ENCODE measurements around the gene ZDHHC11. TPM values are rescaled to one million over a fixed set of nuclear protein-coding genes. Genes with fewer than 3 reads are reported as not detected.
"Not testable (repeated sequence)": the region's sequence is repeated elsewhere in the genome, so short reads cannot be mapped to it uniquely, and the experiment has no call there.

The ZDHHC11 gene
- total RNA-seq, 2 experiments from 2014 or later, result 10.7 to 32.0 TPM

- POLR2A ChIA-PET; intact Hi-C loops (cut with micrococcal nuclease; ENCODE audit: unreplicated experiment): not testable (repeated sequence)
Measured at GRCh38 chr5:783049-783802, 67.6 kb downstream of the ZDHHC11 start.

GRCh38 chr5:782356-782755 lies 68.4 kb downstream of the ZDHHC11 start:
- H3K9me2 ChIP-seq (ENCODE audit: insufficient read depth, low read length), result not testable (repeated sequence)

More at GRCh38 chr5:783049-783802, 67.6 kb downstream of the ZDHHC11 start:
- H4K20me1 ChIP-seq (ENCODE audit: insufficient read depth, low read length); CTCF ChIA-PET (ENCODE audit: unreplicated experiment); H3K36me3 ChIP-seq (ENCODE audit: insufficient read depth, low read length); H3K4me2 ChIP-seq (ENCODE audit: low read length); H3K4me3 ChIP-seq (ENCODE audit: low read depth, low read length, poor library complexity, severe bottlenecking); H3K79me2 ChIP-seq (ENCODE audit: insufficient read depth, low read depth, low read length); H3K9me3 ChIP-seq (ENCODE audit: low read length); H3K9me2 ChIP-seq (ENCODE audit: insufficient read depth, low read length); H2AFZ ChIP-seq (ENCODE audit: low read length); H3K27ac ChIP-seq (ENCODE audit: low read depth, low read length, poor library complexity, severe bottlenecking); BruUV-seq (replicated peaks); H3K4me1 ChIP-seq (ENCODE audit: insufficient read depth, low read length, poor library complexity, severe bottlenecking); DNase-seq (ENCODE audit: low spot score): not testable (repeated sequence)

GRCh38 chr5:780571-780970 lies 70.2 kb downstream of the ZDHHC11 start:
- H4K20me1 ChIP-seq (ENCODE audit: insufficient read depth, low read length); H3K4me1 ChIP-seq (ENCODE audit: insufficient read depth, low read length, poor library complexity, severe bottlenecking); H3K4me3 ChIP-seq (ENCODE audit: low read depth, low read length, poor library complexity, severe bottlenecking); BruUV-seq (replicated peaks); H3K4me2 ChIP-seq (ENCODE audit: low read length); H3K79me2 ChIP-seq (ENCODE audit: insufficient read depth, low read depth, low read length); H3K36me3 ChIP-seq (ENCODE audit: insufficient read depth, low read length); H3K9me2 ChIP-seq (ENCODE audit: insufficient read depth, low read length); DNase-seq (ENCODE audit: low spot score); intact Hi-C loops (cut with micrococcal nuclease; ENCODE audit: unreplicated experiment); POLR2A ChIA-PET; H3K27ac ChIP-seq (ENCODE audit: low read depth, low read length, poor library complexity, severe bottlenecking); H3K9me3 ChIP-seq (ENCODE audit: low read length); CTCF ChIA-PET (ENCODE audit: unreplicated experiment); H2AFZ ChIP-seq (ENCODE audit: low read length): not testable (repeated sequence)

More at GRCh38 chr5:782356-782755, 68.4 kb downstream of the ZDHHC11 start:
- H3K4me3 ChIP-seq (ENCODE audit: low read depth, low read length, poor library complexity, severe bottlenecking); H4K20me1 ChIP-seq (ENCODE audit: insufficient read depth, low read length); DNase-seq (ENCODE audit: low spot score); H3K4me1 ChIP-seq (ENCODE audit: insufficient read depth, low read length, poor library complexity, severe bottlenecking); H3K9me3 ChIP-seq (ENCODE audit: low read length); intact Hi-C loops (cut with micrococcal nuclease; ENCODE audit: unreplicated experiment); H3K79me2 ChIP-seq (ENCODE audit: insufficient read depth, low read depth, low read length); H3K27ac ChIP-seq (ENCODE audit: low read depth, low read length, poor library complexity, severe bottlenecking); H3K36me3 ChIP-seq (ENCODE audit: insufficient read depth, low read length); CTCF ChIA-PET (ENCODE audit: unreplicated experiment); POLR2A ChIA-PET; H2AFZ ChIP-seq (ENCODE audit: low read length); H3K4me2 ChIP-seq (ENCODE audit: low read length); BruUV-seq (replicated peaks): not testable (repeated sequence)

GRCh38 chr5:778967-779366 lies 71.8 kb downstream of the ZDHHC11 start:
- POLR2A ChIA-PET; H3K4me3 ChIP-seq (ENCODE audit: low read depth, low read length, poor library complexity, severe bottlenecking); H3K79me2 ChIP-seq (ENCODE audit: insufficient read depth, low read depth, low read length); H3K9me2 ChIP-seq (ENCODE audit: insufficient read depth, low read length); intact Hi-C loops (cut with micrococcal nuclease; ENCODE audit: unreplicated experiment); H4K20me1 ChIP-seq (ENCODE audit: insufficient read depth, low read length); H3K27ac ChIP-seq (ENCODE audit: low read depth, low read length, poor library complexity, severe bottlenecking); H2AFZ ChIP-seq (ENCODE audit: low read length); CTCF ChIA-PET (ENCODE audit: unreplicated experiment); BruUV-seq (replicated peaks); DNase-seq (ENCODE audit: low spot score); H3K36me3 ChIP-seq (ENCODE audit: insufficient read depth, low read length); H3K4me1 ChIP-seq (ENCODE audit: insufficient read depth, low read length, poor library complexity, severe bottlenecking); H3K9me3 ChIP-seq (ENCODE audit: low read length); H3K4me2 ChIP-seq (ENCODE audit: low read length): not testable (repeated sequence)

- BruUV-seq (replicated peaks); H2AFZ ChIP-seq (ENCODE audit: low read length); H3K36me3 ChIP-seq (ENCODE audit: insufficient read depth, low read length); intact Hi-C loops (cut with micrococcal nuclease; ENCODE audit: unreplicated experiment); POLR2A ChIA-PET; H3K27ac ChIP-seq (ENCODE audit: low read depth, low read length, poor library complexity, severe bottlenecking); H3K9me2 ChIP-seq (ENCODE audit: insufficient read depth, low read length); DNase-seq (ENCODE audit: low spot score); H3K4me3 ChIP-seq (ENCODE audit: low read depth, low read length, poor library complexity, severe bottlenecking); H3K9me3 ChIP-seq (ENCODE audit: low read length); H3K4me2 ChIP-seq (ENCODE audit: low read length); H4K20me1 ChIP-seq (ENCODE audit: insufficient read depth, low read length); H3K79me2 ChIP-seq (ENCODE audit: insufficient read depth, low read depth, low read length); H3K4me1 ChIP-seq (ENCODE audit: insufficient read depth, low read length, poor library complexity, severe bottlenecking); CTCF ChIA-PET (ENCODE audit: unreplicated experiment): not testable (repeated sequence)
Measured at GRCh38 chr5:778421-778820, 72.4 kb downstream of the ZDHHC11 start.
